K562 (cell line): ENCODE results near the gene PRRT1. TPM values are rescaled to one million over a fixed set of nuclear protein-coding genes. Genes with fewer than 3 reads are reported as not detected.
A peak's percentile ranks its signal among the peaks of the same experiment; 100 is the strongest.

Experiments
- BHLHE40 ChIP-seq: IDR thresholded peaks from 2 replicates; pipeline ENCODE4 v1.6.1; 2011; ENCODE audit warnings: low read length, improper control_type of control experiment
- ELF4 ChIP-seq: fragments of 450-650 bp; formaldehyde crosslinking; IDR thresholded peaks from 2 replicates; pipeline ENCODE4 v1.4.0; 2022; ENCODE audit warnings: missing genetic modification characterization
- FIP1L1 ChIP-seq: fragments of 200-400 bp; formaldehyde crosslinking; IDR thresholded peaks from 2 replicates; pipeline ENCODE4 v1.6.1; 2018; ENCODE audit warnings: mild to moderate bottlenecking, low read depth, low read length; ENCODE audit not compliant: poor library complexity, severe bottlenecking
- RFX1 ChIP-seq: fragments of 450-650 bp; IDR thresholded peaks from 2 replicates; pipeline ENCODE4 v1.6.1; 2016; ENCODE audit warnings: mild to moderate bottlenecking, moderate library complexity
- SMARCC2 ChIP-seq: fragments of 450-650 bp; IDR thresholded peaks from 2 replicates; pipeline ENCODE4 v1.6.1; 2017; ENCODE audit warnings: antibody characterized with exemption, moderate library complexity, mild to moderate bottlenecking, low read depth
- TAF15 ChIP-seq: fragments of 200-400 bp; formaldehyde crosslinking; IDR thresholded peaks from 2 replicates; pipeline ENCODE4 v1.6.1; 2017; ENCODE audit warnings: mild to moderate bottlenecking, low read depth, low read length, moderate library complexity
- TAF7 ChIP-seq: fragments of 450-650 bp; IDR thresholded peaks from 2 replicates; pipeline ENCODE4 v1.6.1; 2016; ENCODE audit warnings: missing genetic modification characterization, missing compliant biosample characterization
- ZFP36 ChIP-seq: fragments of 150-350 bp; IDR thresholded peaks from 2 replicates; pipeline ENCODE4 v1.6.1; 2018; ENCODE audit warnings: low read length, low read depth; ENCODE audit not compliant: partially characterized antibody
- ZNF197 ChIP-seq: fragments of 200-800 bp; sonication (Bioruptor generic); IDR thresholded peaks from 2 replicates; pipeline ENCODE4 v1.6.1; 2016; ENCODE audit warnings: low read depth, missing genetic modification characterization, missing compliant biosample characterization
- ZNF224 ChIP-seq: sonication (generic); formaldehyde crosslinking; IDR thresholded peaks from 2 replicates; pipeline ENCODE4 v1.8.0; 2022; ENCODE audit warnings: mild to moderate bottlenecking, missing genetic modification reagents
- ZNF780A ChIP-seq: fragments of 250-450 bp; sonication (Bioruptor Pico); IDR thresholded peaks from 2 replicates; pipeline ENCODE4 v1.5.0; 2021; ENCODE audit warnings: mild to moderate bottlenecking
- polyA plus RNA-seq, 8 experiments: library from polyadenylated mRNA; depleted of rRNA in 4 of 8; stranded (reverse) in 5 of 8; unstranded in 3 of 8; fragments of >200 nt; fragmentation: Nextera tagmentation in 2 of 8; fragmentation: Illumina TruSeq in 1 of 8; extraction: Ambion mirVana in 2 of 8; extraction: Trizol in 1 of 8; gene quantifications; 2 replicates each; pipeline versions ENCODE4 v1.2.1 to v1.2.3, GENCODE V29; 2011 to 2014; ENCODE audit warnings: inconsistent platforms in 1 of 8, missing spikeins in 1 of 8
- total RNA-seq, 7 experiments: library from RNA; depleted of rRNA in 6 of 7; stranded (reverse); fragments of >200 nt in 6 of 7; fragmentation: Illumina TruSeq in 2 of 7; extraction: Trizol in 2 of 7; gene quantifications; 2 replicates each; pipeline versions ENCODE4 v1.2.1 to v1.2.3, GENCODE V29; 2011 to 2021; ENCODE audit warnings: low replicate concordance in 1 of 7
- TF ChIP-seq, protein P1 (sequence below): fragments of 450-650 bp; IDR thresholded peaks from 2 replicates; pipeline ENCODE4 v1.6.1; 2016
- TF ChIP-seq, protein P2 (sequence below): fragments of 250-450 bp; sonication (Bioruptor Pico); IDR thresholded peaks from 2 replicates; pipeline ENCODE4 v1.5.0; 2020; ENCODE audit warnings: mild to moderate bottlenecking, borderline replicate concordance
- TF ChIP-seq, protein P3 (sequence below): fragments of 250-450 bp; sonication (Bioruptor Pico); IDR thresholded peaks from 2 replicates; pipeline ENCODE4 v1.6.1; 2021; ENCODE audit warnings: mild to moderate bottlenecking
- TF ChIP-seq, protein P4 (sequence below): fragments of 250-450 bp; sonication (Bioruptor Pico); IDR thresholded peaks from 2 replicates; pipeline ENCODE4 v1.9.0; 2021; ENCODE audit warnings: mild to moderate bottlenecking, inconsistent platforms
- TF ChIP-seq, protein P5 (sequence below): fragments of 450-650 bp; IDR thresholded peaks from 2 replicates; pipeline ENCODE4 v1.7.1; 2018; ENCODE audit warnings: mild to moderate bottlenecking, low read depth; ENCODE audit not compliant: partially characterized antibody

Gene PRRT1
- total and polyA plus RNA-seq, 9 of the 15 experiments (the other 6 are each of a cell fraction or from before 2014, with no cell fraction given), result 0.14 to 3.5 (median 0.41) TPM

DNA sequence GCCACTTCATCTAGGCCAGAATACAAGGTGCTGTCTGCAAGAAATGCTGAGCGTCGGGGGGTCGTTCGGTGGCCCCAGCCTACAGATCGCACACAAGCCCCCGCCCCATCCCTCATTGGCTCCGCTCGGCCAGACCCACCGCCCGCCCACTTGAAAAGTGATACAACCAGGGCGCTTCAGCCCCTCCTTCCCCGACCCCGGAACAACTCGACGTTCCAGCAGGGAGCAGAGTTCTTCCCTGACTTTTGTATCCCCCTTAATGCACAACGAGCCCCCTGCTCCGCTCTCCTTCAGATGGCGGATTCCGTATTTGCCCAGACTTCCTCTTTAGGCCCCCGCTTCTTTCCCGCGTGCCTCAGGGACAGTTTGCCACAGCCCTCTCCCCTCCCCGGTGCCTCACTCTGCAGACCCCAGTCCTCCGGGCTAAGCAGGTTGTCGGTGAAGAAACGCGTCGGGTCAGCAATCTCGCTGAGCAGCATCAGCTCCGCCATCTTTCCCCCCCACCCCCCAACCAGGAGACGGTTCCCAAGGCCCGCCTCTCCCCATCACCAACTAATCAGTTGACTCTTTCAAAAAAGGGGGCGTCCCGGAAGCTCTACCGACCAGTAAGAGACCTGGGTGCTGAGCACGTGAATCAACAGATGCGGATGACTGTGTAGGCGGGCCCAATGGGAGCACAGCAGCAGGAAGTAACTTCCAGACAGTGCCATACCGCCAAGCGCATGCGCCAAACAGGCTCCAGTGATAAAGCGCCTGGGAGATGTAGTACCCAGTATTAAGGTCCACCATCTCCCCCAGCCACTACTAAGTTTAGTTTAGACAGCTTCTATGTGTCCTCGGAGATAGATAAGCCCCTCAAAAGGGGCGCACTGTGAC is 23.8 kb downstream of the PRRT1 start, which contains the start of gene ATF6B (continued):
- TF ChIP-seq, protein P1, sequence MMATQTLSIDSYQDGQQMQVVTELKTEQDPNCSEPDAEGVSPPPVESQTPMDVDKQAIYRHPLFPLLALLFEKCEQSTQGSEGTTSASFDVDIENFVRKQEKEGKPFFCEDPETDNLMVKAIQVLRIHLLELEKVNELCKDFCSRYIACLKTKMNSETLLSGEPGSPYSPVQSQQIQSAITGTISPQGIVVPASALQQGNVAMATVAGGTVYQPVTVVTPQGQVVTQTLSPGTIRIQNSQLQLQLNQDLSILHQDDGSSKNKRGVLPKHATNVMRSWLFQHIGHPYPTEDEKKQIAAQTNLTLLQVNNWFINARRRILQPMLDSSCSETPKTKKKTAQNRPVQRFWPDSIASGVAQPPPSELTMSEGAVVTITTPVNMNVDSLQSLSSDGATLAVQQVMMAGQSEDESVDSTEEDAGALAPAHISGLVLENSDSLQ, result peak; percentile 63
- TF ChIP-seq TAF15 (no peak), ELF4 (CRISPR knock-in tag) (no peak), TAF7 (peak; percentile 89), RFX1 (peak; percentile 75), BHLHE40 (peak; percentile 97), ZFP36 (no peak), FIP1L1 (no peak), ZNF197 (no peak), ZNF224 (CRISPR knock-in tag) (0 out of 2 replicates have a peak, but pooled peaks have one; percentile 40), SMARCC2 (0 out of 2 replicates have a peak, but pooled peaks have one; percentile 21), ZNF780A (CRISPR knock-in tag) (no peak)
- TF ChIP-seq, protein P2, sequence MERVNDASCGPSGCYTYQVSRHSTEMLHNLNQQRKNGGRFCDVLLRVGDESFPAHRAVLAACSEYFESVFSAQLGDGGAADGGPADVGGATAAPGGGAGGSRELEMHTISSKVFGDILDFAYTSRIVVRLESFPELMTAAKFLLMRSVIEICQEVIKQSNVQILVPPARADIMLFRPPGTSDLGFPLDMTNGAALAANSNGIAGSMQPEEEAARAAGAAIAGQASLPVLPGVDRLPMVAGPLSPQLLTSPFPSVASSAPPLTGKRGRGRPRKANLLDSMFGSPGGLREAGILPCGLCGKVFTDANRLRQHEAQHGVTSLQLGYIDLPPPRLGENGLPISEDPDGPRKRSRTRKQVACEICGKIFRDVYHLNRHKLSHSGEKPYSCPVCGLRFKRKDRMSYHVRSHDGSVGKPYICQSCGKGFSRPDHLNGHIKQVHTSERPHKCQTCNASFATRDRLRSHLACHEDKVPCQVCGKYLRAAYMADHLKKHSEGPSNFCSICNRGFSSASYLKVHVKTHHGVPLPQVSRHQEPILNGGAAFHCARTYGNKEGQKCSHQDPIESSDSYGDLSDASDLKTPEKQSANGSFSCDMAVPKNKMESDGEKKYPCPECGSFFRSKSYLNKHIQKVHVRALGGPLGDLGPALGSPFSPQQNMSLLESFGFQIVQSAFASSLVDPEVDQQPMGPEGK (CRISPR knock-in tag), result no peak
- TF ChIP-seq, protein P3, sequence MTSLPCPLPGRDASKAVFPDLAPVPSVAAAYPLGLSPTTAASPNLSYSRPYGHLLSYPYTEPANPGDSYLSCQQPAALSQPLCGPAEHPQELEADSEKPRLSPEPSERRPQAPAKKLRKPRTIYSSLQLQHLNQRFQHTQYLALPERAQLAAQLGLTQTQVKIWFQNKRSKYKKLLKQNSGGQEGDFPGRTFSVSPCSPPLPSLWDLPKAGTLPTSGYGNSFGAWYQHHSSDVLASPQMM (CRISPR knock-in tag), result no peak
- TF ChIP-seq, protein P4, sequence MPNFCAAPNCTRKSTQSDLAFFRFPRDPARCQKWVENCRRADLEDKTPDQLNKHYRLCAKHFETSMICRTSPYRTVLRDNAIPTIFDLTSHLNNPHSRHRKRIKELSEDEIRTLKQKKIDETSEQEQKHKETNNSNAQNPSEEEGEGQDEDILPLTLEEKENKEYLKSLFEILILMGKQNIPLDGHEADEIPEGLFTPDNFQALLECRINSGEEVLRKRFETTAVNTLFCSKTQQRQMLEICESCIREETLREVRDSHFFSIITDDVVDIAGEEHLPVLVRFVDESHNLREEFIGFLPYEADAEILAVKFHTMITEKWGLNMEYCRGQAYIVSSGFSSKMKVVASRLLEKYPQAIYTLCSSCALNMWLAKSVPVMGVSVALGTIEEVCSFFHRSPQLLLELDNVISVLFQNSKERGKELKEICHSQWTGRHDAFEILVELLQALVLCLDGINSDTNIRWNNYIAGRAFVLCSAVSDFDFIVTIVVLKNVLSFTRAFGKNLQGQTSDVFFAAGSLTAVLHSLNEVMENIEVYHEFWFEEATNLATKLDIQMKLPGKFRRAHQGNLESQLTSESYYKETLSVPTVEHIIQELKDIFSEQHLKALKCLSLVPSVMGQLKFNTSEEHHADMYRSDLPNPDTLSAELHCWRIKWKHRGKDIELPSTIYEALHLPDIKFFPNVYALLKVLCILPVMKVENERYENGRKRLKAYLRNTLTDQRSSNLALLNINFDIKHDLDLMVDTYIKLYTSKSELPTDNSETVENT (CRISPR knock-in tag), result no peak
- TF ChIP-seq, protein P5, sequence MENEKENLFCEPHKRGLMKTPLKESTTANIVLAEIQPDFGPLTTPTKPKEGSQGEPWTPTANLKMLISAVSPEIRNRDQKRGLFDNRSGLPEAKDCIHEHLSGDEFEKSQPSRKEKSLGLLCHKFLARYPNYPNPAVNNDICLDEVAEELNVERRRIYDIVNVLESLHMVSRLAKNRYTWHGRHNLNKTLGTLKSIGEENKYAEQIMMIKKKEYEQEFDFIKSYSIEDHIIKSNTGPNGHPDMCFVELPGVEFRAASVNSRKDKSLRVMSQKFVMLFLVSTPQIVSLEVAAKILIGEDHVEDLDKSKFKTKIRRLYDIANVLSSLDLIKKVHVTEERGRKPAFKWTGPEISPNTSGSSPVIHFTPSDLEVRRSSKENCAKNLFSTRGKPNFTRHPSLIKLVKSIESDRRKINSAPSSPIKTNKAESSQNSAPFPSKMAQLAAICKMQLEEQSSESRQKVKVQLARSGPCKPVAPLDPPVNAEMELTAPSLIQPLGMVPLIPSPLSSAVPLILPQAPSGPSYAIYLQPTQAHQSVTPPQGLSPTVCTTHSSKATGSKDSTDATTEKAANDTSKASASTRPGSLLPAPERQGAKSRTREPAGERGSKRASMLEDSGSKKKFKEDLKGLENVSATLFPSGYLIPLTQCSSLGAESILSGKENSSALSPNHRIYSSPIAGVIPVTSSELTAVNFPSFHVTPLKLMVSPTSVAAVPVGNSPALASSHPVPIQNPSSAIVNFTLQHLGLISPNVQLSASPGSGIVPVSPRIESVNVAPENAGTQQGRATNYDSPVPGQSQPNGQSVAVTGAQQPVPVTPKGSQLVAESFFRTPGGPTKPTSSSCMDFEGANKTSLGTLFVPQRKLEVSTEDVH, result peak; percentile 82
